GM12892 (cell line): ENCODE measurements around the gene TRIAP1.

Experiments used
- POLR2A ChIP-seq: IDR thresholded peaks from 2 replicates; pipeline ENCODE4 v1.6.1; 2011; ENCODE audit warnings: low read depth, low read length, control low read depth
- POLR2AphosphoS5 ChIP-seq: IDR thresholded peaks from 2 replicates; pipeline ENCODE4 v1.6.1; 2011; ENCODE audit warnings: low read depth, low read length, control low read depth

GRCh38 chr12:120438495-120439198, 7.5 kb downstream of the TRIAP1 start:
- no peak for TF ChIP-seq POLR2AphosphoS5
- TF ChIP-seq POLR2A, result no peak
